HEK293 (cell line): ENCODE results near the gene SAE1.

Experiments used
- CTCF ChIP-seq: fragments of 450-650 bp; formaldehyde crosslinking; IDR thresholded peaks from 2 replicates; pipeline ENCODE4 v1.5.1; 2016; ENCODE audit warnings: missing biosample characterization, missing genetic modification characterization
- KLF1 ChIP-seq: fragments of 450-650 bp; formaldehyde crosslinking; IDR thresholded peaks from 2 replicates; pipeline ENCODE4 v1.5.1; 2016; ENCODE audit warnings: missing biosample characterization, missing genetic modification characterization
- REST ChIP-seq: fragments of 450-650 bp; formaldehyde crosslinking; IDR thresholded peaks from 2 replicates; pipeline ENCODE4 v1.5.1; 2016; ENCODE audit warnings: missing biosample characterization, missing genetic modification characterization
- YY1 ChIP-seq: fragments of 450-650 bp; formaldehyde crosslinking; IDR thresholded peaks from 2 replicates; pipeline ENCODE4 v1.5.1; 2018; ENCODE audit warnings: missing biosample characterization, missing genetic modification characterization
- ZBTB10 ChIP-seq: fragments of 450-650 bp; formaldehyde crosslinking; IDR thresholded peaks from 2 replicates; pipeline ENCODE4 v1.5.1; 2016; ENCODE audit warnings: missing biosample characterization, missing genetic modification characterization
- ZBTB8A ChIP-seq: fragments of 450-650 bp; formaldehyde crosslinking; IDR thresholded peaks from 2 replicates; pipeline ENCODE4 v1.5.1; 2016; ENCODE audit warnings: missing biosample characterization, missing genetic modification characterization
- ZFP69B ChIP-seq: fragments of 450-650 bp; formaldehyde crosslinking; IDR thresholded peaks from 2 replicates; pipeline ENCODE4 v1.5.1; 2016; ENCODE audit warnings: missing biosample characterization, missing genetic modification characterization
- ZNF121 ChIP-seq: fragments of 450-650 bp; formaldehyde crosslinking; IDR thresholded peaks from 2 replicates; pipeline ENCODE4 v1.5.1; 2016; ENCODE audit warnings: missing biosample characterization, missing genetic modification characterization
- ZNF138 ChIP-seq: fragments of 450-650 bp; formaldehyde crosslinking; IDR thresholded peaks from 2 replicates; pipeline ENCODE4 v1.5.1; 2016; ENCODE audit warnings: missing biosample characterization, missing genetic modification characterization, borderline replicate concordance
- ZNF184 ChIP-seq: fragments of 450-650 bp; IDR thresholded peaks from 2 replicates; pipeline ENCODE4 v1.5.1; 2018; ENCODE audit warnings: missing biosample characterization, mild to moderate bottlenecking, missing genetic modification characterization
- ZNF302 ChIP-seq: fragments of 450-650 bp; formaldehyde crosslinking; IDR thresholded peaks from 2 replicates; pipeline ENCODE4 v1.5.1; 2016; ENCODE audit warnings: missing biosample characterization, missing genetic modification characterization, low read depth
- ZNF398 ChIP-seq: fragments of 450-650 bp; formaldehyde crosslinking; IDR thresholded peaks from 2 replicates; pipeline ENCODE4 v1.5.1; 2017; ENCODE audit warnings: missing biosample characterization, missing genetic modification characterization
- ZNF404 ChIP-seq: fragments of 450-650 bp; formaldehyde crosslinking; IDR thresholded peaks from 2 replicates; pipeline ENCODE4 v1.5.1; 2017; ENCODE audit warnings: missing biosample characterization, missing genetic modification characterization
- ZNF488 ChIP-seq: fragments of 450-650 bp; formaldehyde crosslinking; IDR thresholded peaks from 2 replicates; pipeline ENCODE4 v1.5.1; 2016; ENCODE audit warnings: missing biosample characterization, missing genetic modification characterization

GRCh38 chr19:47112166-47112996 lies 18.3 kb upstream of the SAE1 start:
- peak; percentile 67 for TF ChIP-seq CTCF (tag by site-specific recombination)
- peak; percentile 81 for TF ChIP-seq KLF1 (tag by site-specific recombination)
- TF ChIP-seq ZNF138, result 0 out of 2 replicates have a peak, but pooled peaks have one; percentile 59
- no peak for TF ChIP-seq ZNF302
- no peak for TF ChIP-seq REST (tag by site-specific recombination)
- no peak for TF ChIP-seq ZNF184
- TF ChIP-seq ZBTB10 (tag by site-specific recombination), result peak; percentile 96
- peak; percentile 84 for TF ChIP-seq ZBTB8A
- 0 out of 2 replicates have a peak, but pooled peaks have one; percentile 34 for TF ChIP-seq ZNF404 (tag by site-specific recombination)
- TF ChIP-seq ZNF121 (tag by site-specific recombination), result peak; percentile 55; the same call in 1 of the 2 replicates
- TF ChIP-seq ZFP69B, result peak; percentile 49; the same call in 1 of the 2 replicates
- TF ChIP-seq ZNF398 (tag by site-specific recombination), result peak; percentile 96
- no peak for TF ChIP-seq ZNF488 (tag by site-specific recombination)
- peak; percentile 92 for TF ChIP-seq YY1
